Mucosa of descending colon (tissue), 3 donors: ENCODE measurements around the gene MRFAP1. TPM values are rescaled to one million over a fixed set of nuclear protein-coding genes. Genes with fewer than 3 reads are reported as not detected.
A peak's percentile ranks its signal among the peaks of the same experiment; 100 is the strongest.

Experiments used
- ATAC-seq: fragments of 200-7000 bp; cut with Tn5 transposase; one replicate; pipeline ENCODE4 v1.9.1; 2020; ENCODE audit warnings: mild to moderate bottlenecking, moderate library complexity
- DNase-seq, 3 donors: peaks; one replicate each; pipeline ENCODE4 v3.0.0-alpha.2; 2020
- H3K36me3 ChIP-seq: fragments of 200-600 bp; one replicate; pipeline ENCODE4 v1.8.0; 2021; ENCODE audit warnings: low read depth, mild to moderate bottlenecking
- H3K4me1 ChIP-seq: fragments of 200-600 bp; one replicate; pipeline ENCODE4 v1.8.0; 2021; ENCODE audit warnings: low read depth, mild to moderate bottlenecking
- H3K4me3 ChIP-seq: fragments of 200-600 bp; one replicate; pipeline ENCODE4 v1.8.0; 2021; ENCODE audit warnings: mild to moderate bottlenecking
- H3K9me3 ChIP-seq: fragments of 200-600 bp; one replicate; pipeline ENCODE4 v1.8.0; 2021; ENCODE audit warnings: mild to moderate bottlenecking
- intact Hi-C, 2 donors: fragments of 100-400 bp; cut with DNase I in 1 of 2; cut with micrococcal nuclease in 1 of 2; formaldehyde crosslinking; loops; one replicate each; pipeline versions ENCODE4 v1.11.0 to v1.11.1; 2022; cut with DNase I, micrococcal nuclease
- total RNA-seq, 3 donors: library from RNA; stranded (reverse); fragmentation: NEBNext Ultra II Directional in 2 of 3; extraction: Animal tissue kit (Norgen Biotek cat#: 25700) in 2 of 3; gene quantifications; one replicate each; pipeline versions ENCODE4 v1.2.1 to v1.2.4, GENCODE V29; 2021 to 2023
- TF ChIP-seq, protein P1 (sequence below): fragments of 200-600 bp; IDR thresholded peaks from one replicate; pipeline ENCODE4 v1.8.0; 2022; ENCODE audit warnings: antibody characterized with exemption, mild to moderate bottlenecking
- donor health status: DM: no; HTN: no; CAD: no; lungs with moderate emphysema.
- donor health status: DM: no; HTN: no; CAD: no.
- donor health status: DM: no; HTN: yes; CAD: no.

MRFAP1 gene
- total RNA-seq, 3 donors from 2014 or later: 115 to 244 (median 172) TPM

GRCh38 chr4:6658597-6659075 lies 18.2 kb downstream of the MRFAP1 start:
- intact Hi-C loops: no loop called here
- DNase-seq: peak in 1 of 3 donors; percentile 50
- ATAC-seq: peak; percentile 71
- TF ChIP-seq, protein P1, sequence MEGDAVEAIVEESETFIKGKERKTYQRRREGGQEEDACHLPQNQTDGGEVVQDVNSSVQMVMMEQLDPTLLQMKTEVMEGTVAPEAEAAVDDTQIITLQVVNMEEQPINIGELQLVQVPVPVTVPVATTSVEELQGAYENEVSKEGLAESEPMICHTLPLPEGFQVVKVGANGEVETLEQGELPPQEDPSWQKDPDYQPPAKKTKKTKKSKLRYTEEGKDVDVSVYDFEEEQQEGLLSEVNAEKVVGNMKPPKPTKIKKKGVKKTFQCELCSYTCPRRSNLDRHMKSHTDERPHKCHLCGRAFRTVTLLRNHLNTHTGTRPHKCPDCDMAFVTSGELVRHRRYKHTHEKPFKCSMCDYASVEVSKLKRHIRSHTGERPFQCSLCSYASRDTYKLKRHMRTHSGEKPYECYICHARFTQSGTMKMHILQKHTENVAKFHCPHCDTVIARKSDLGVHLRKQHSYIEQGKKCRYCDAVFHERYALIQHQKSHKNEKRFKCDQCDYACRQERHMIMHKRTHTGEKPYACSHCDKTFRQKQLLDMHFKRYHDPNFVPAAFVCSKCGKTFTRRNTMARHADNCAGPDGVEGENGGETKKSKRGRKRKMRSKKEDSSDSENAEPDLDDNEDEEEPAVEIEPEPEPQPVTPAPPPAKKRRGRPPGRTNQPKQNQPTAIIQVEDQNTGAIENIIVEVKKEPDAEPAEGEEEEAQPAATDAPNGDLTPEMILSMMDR: no peak
- Histone ChIP-seq H3K36me3 (no peaks in the 10 kb centered on the region), H3K4me3 (no peak overlapping the region), H3K4me1 (peaks cover 3% of the 10 kb centered on the region), H3K9me3 (no peaks in the 10 kb centered on the region)

DNA sequence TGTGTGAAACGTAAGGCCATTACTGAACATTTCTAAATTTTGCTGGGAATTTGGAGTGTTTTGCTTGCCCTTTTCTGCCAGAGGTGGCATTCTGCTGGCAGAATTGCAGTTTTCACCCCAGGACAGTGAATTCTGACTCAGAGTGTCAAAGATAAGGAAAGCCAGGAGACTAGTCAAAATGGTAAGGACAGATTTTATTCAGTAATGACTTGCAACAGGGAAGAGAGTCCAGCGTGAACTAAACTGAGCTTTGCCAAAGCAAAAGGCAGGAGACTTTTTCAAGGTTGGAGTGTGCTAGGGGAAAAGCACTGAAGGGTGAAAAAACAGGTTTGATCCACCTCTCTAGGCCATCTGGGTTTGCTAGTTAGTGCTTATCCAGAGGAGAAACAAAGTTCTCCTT lies 19.4 kb downstream of the MRFAP1 start:
- TF ChIP-seq, protein P1: no peak
- ATAC-seq (no peak), DNase-seq (no peak)
- Histone ChIP-seq H3K4me1 (peaks cover 3% of the 10 kb centered on the region), H3K36me3 (no peaks in the 10 kb centered on the region), H3K4me3 (no peak overlapping the region), H3K9me3 (no peaks in the 10 kb centered on the region)
- intact Hi-C loops: no loop called here

GRCh38 chr4:6660430-6660829 lies 19.9 kb downstream of the MRFAP1 start:
- intact Hi-C loops: no loop called here
- ATAC-seq: no peak
- TF ChIP-seq, protein P1: no peak

DNA sequence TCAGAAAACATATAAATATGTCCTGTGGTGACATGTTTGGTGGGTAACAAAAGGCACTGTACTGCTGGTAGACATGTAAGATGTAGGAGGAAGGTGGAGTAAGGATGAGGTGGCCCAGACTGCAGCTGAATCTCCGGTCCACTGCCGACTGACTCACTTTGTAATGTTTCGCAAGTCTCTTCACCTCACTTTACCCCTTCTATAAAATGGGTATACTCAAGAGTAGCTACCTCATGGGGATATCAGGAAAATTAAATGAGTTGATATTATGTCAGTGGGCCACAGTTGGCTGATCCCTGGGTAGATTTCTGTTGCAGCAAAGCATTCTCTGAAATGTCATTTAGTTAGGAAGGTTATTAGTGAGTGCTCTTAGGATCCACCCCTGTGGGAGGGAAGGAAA lies 22.1 kb downstream of the MRFAP1 start:
- Histone ChIP-seq H3K4me3 (no peak overlapping the region), H3K9me3 (no peaks in the 10 kb centered on the region), H3K36me3 (no peaks in the 10 kb centered on the region), H3K4me1 (peaks cover 3% of the 10 kb centered on the region)
- TF ChIP-seq, protein P1: no peak
- DNase-seq (no peak), ATAC-seq (no peak)
- intact Hi-C loops: no loop called here

More at GRCh38 chr4:6660430-6660829, 19.9 kb downstream of the MRFAP1 start:
- Histone ChIP-seq H3K9me3 (no peaks in the 10 kb centered on the region), H3K36me3 (no peaks in the 10 kb centered on the region), H3K4me1 (peaks cover 3% of the 10 kb centered on the region), H3K4me3 (no peak overlapping the region)
- no peak for DNase-seq

DNA sequence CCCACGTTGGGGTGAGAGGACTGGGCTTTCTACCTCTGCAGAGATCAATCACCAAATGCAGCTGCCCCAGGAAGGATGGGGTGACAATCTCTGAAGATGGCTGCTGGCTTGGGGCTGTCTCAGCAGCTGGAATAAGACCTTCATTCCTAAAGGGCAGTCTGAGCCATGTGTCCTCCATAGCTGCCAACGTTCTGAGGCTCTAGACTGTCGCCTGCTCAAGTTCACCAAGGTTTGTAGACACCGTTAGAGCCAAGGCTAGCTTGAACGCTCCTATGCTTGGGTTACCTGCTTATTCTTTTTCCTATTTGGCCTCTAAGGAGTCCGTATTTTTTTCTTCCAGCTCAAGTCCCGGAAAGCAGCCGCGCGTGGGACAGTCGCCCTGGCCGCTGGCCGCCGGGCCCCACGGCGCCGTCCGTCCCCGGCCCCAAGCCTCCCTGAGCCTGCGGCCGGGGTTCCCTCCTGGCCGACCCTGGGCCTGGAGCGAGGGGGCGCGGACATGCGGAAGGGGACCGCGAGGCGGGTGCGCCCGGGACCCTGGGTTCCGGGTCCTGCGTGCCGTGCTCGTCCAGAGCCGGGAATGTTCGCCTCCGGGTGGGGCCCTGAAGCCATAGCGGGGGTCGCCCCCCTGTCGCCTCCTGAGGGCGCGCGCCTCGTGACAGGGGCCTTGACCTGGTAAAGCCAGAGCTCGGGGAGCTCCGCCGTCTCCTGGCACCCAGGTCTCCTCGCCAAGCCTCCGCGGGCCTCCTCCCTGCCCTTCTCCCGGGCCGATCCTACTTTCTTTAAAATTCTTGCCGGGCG lies 23.3 kb downstream of the MRFAP1 start:
- no peak overlapping the region for H3K4me3 ChIP-seq
- peaks cover under 1% of the 10 kb centered on the region for H3K4me1 ChIP-seq
- H3K36me3 ChIP-seq: no peaks in the 10 kb centered on the region
- TF ChIP-seq, protein P1: no peak
- no peaks in the 10 kb centered on the region for H3K9me3 ChIP-seq
- DNase-seq: no peak
- ATAC-seq: no peak
- intact Hi-C loops: no loop called here
